Suprapubic skin (tissue), 4 donors: ENCODE results near the gene PSMC6. TPM values are rescaled to one million over a fixed set of nuclear protein-coding genes. Genes with fewer than 3 reads are reported as not detected.
"Not testable (repeated sequence)": the region's sequence is repeated elsewhere in the genome, so short reads cannot be mapped to it uniquely, and the experiment has no call there.

Source experiments
- DNase-seq, 2 donors: peaks; one replicate each; pipeline ENCODE4 v3.0.0-alpha.2; 2019; ENCODE audit warnings: low spot score in 2 of 2
- H3K27ac ChIP-seq: fragments of 200-600 bp; sonication (generic); one replicate; pipeline ENCODE4 v1.5.1; 2019
- H3K27me3 ChIP-seq: fragments of 200-600 bp; sonication (generic); one replicate; pipeline ENCODE4 v1.5.1; 2019
- H3K36me3 ChIP-seq: fragments of 200-600 bp; sonication (generic); one replicate; pipeline ENCODE4 v1.5.1; 2019
- H3K4me1 ChIP-seq: fragments of 200-600 bp; sonication (generic); one replicate; pipeline ENCODE4 v1.5.1; 2019
- H3K4me3 ChIP-seq: fragments of 200-600 bp; sonication (generic); one replicate; pipeline ENCODE4 v1.5.1; 2019; ENCODE audit warnings: mild to moderate bottlenecking
- H3K9me3 ChIP-seq: fragments of 200-600 bp; sonication (generic); one replicate; pipeline ENCODE4 v1.5.1; 2019
- CTCF ChIP-seq, 2 donors: fragments of 200-600 bp in 1 of 2; fragments of 450-650 bp in 1 of 2; sonication (generic) in 1 of 2; IDR thresholded peaks; one replicate each; pipeline ENCODE4 v1.5.1; 2016 to 2019; ENCODE audit warnings: antibody characterized with exemption in 2 of 2, mild to moderate bottlenecking in 1 of 2, moderate library complexity in 1 of 2
- EP300 ChIP-seq: sonication (generic); formaldehyde crosslinking; IDR thresholded peaks from one replicate; pipeline ENCODE4 v1.6.1; 2017; ENCODE audit warnings: antibody characterized with exemption
- POLR2A ChIP-seq, 2 donors: fragments of 450-650 bp; IDR thresholded peaks; one replicate each; pipeline ENCODE4 v1.6.1; 2017; ENCODE audit warnings: antibody characterized with exemption in 2 of 2, mild to moderate bottlenecking in 2 of 2, moderate library complexity in 2 of 2
- POLR2AphosphoS5 ChIP-seq, 3 donors: sonication (generic); formaldehyde crosslinking; IDR thresholded peaks; one replicate each; pipeline ENCODE4 v1.6.1; 2017; ENCODE audit warnings: antibody characterized with exemption in 3 of 3
- WGBS: methylation state at CpG from one replicate; pipeline ENCODE4 v1.1.5; 2018; 5-methylcytosine and 5-hydroxymethylcytosine counted together
- total RNA-seq, 4 donors: library from RNA; depleted of rRNA; stranded (reverse); fragments of >200 nt; gene quantifications; one replicate each; pipeline ENCODE4 v1.1.0, GENCODE V29; 2016

The PSMC6 gene
- total RNA-seq, 4 donors from 2014 or later = 53.8 to 78.1 (median 67.1) TPM

GRCh38 chr14:52748647-52749292 lies 41.8 kb downstream of the PSMC6 start:
- no peak overlapping the region for H3K27ac ChIP-seq
- H3K4me3 ChIP-seq = no peak overlapping the region
- 94% methylated on average over 8 of the region's 8 CpGs for WGBS
- H3K27me3 ChIP-seq = no peaks in the 10 kb centered on the region
- TF ChIP-seq POLR2AphosphoS5 (IDR thresholded peaks at IDR 0.05) (no peak), CTCF (IDR thresholded peaks at IDR 0.05) (no peak), EP300 (no peak), POLR2A (IDR thresholded peaks at IDR 0.05) (no peak)
- no peaks in the 10 kb centered on the region for H3K9me3 ChIP-seq
- H3K36me3 ChIP-seq = peaks cover 49% of the 10 kb centered on the region
- no peak for DNase-seq
- no peaks in the 10 kb centered on the region for H3K4me1 ChIP-seq

DNA sequence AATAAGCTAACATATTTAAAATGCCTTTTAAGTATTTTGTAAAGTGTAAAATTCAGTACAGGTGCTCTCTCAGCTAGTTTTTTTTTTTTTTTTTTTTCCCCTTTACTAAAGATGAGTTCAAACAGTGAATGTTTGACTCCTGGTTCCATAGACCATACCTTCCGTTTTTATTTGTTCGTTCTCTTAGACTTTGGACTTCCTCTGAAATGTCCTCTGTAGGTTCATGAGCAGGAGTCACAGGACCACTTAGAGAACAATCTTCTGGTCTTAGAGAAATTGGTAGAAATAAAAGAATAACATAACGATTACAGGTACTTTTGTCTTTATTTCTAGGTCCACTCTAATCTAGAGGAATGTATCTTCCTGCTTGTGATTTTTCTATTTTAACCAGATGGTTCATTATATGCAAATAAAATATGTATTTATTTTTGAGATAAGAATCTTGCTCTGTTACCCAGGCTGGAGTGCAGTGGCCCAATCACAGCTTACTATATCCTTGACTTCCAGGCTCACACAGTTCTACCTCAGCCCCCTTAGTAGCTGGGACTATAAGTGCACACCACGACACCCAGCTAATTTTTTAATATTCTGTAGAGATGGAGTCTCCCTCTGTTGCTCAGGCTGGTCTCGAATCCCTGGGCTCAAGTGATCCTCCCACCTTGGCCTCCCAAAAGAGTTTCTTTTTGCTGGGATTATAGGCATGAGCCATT lies 48.8 kb downstream of the PSMC6 start:
- WGBS = 94% methylated on average over 5 of the region's 5 CpGs
- no peaks in the 10 kb centered on the region for H3K9me3 ChIP-seq
- no peak for DNase-seq
- H3K36me3 ChIP-seq = peaks cover 36% of the 10 kb centered on the region
- H3K4me3 ChIP-seq = no peak overlapping the region
- no peaks in the 10 kb centered on the region for H3K4me1 ChIP-seq
- no peak overlapping the region for H3K27ac ChIP-seq
- no peaks in the 10 kb centered on the region for H3K27me3 ChIP-seq
- TF ChIP-seq CTCF (IDR thresholded peaks at IDR 0.05) (no peak), POLR2A (IDR thresholded peaks at IDR 0.05) (no peak), EP300 (no peak)

GRCh38 chr14:52759145-52759544 lies 52.1 kb downstream of the PSMC6 start:
- Histone ChIP-seq H3K9me3 (no peaks in the 10 kb centered on the region), H3K4me3 (no peak overlapping the region), H3K4me1 (no peaks in the 10 kb centered on the region), H3K36me3 (peaks cover 40% of the 10 kb centered on the region), H3K27ac (no peak overlapping the region), H3K27me3 (no peaks in the 10 kb centered on the region)
- DNase-seq = no peak
- 100% methylated on average over 1 of the region's 1 CpG for WGBS
- TF ChIP-seq POLR2AphosphoS5 (IDR thresholded peaks at IDR 0.05) (no peak), CTCF (IDR thresholded peaks at IDR 0.05) (no peak), EP300 (no peak), POLR2A (IDR thresholded peaks at IDR 0.05) (no peak)

GRCh38 chr14:52762923-52763322 lies 55.9 kb downstream of the PSMC6 start:
- not testable (repeated sequence) for H3K27me3 ChIP-seq, H3K4me3 ChIP-seq, H3K27ac ChIP-seq, DNase-seq, H3K9me3 ChIP-seq, H3K4me1 ChIP-seq
- WGBS = 93% methylated on average over 4 of the region's 4 CpGs
- peaks cover 57% of the 10 kb centered on the region for H3K36me3 ChIP-seq

DNA sequence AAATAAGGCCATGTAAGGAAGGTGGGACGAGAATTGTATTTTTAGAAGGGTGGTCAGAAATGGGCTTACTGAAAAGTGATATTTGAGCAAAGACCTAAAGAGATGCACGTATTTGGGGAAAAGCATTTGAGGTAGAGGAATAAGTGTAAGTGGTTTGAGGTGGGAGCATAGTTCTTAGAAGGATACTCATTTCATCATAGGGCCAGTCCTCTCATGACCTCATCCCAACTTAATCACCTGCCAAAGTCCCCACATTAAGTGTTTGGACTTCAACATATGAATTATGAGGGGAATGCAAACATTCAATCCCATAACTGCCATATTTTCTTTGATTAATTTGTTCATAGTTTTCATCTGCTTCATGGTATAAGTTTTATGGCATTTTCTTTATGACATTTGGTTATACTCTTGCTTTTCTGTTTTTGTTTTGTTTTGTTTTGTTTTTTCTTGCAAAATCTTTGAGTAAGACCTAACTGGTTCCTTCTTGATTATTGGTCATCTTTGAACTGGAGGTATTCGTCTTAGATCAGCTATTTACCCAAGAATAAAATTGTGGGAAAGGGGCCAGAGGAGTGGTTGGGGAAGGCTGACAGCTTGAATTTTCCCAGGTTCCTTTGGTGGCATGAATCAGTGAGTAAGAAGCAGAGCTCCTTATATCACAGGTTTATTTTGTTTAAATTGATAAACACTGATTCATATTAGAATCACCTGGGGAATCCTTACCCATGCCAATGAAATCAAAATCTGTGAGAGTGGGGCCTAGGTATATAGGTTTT lies 60.2 kb downstream of the PSMC6 start:
- no peak for DNase-seq
- Histone ChIP-seq H3K27ac (no peak overlapping the region), H3K27me3 (no peaks in the 10 kb centered on the region), H3K4me1 (no peaks in the 10 kb centered on the region), H3K9me3 (no peaks in the 10 kb centered on the region), H3K4me3 (no peak overlapping the region), H3K36me3 (peaks cover 56% of the 10 kb centered on the region)
- 94% methylated on average over 3 of the region's 3 CpGs for WGBS
- TF ChIP-seq EP300 (no peak), POLR2A (IDR thresholded peaks at IDR 0.05) (no peak), POLR2AphosphoS5 (IDR thresholded peaks at IDR 0.05) (no peak)

- no peak overlapping the region for H3K4me3 ChIP-seq
- peaks cover 57% of the 10 kb centered on the region for H3K36me3 ChIP-seq
- no peak for DNase-seq
- no peaks in the 10 kb centered on the region for H3K4me1 ChIP-seq
- no peaks in the 10 kb centered on the region for H3K9me3 ChIP-seq
- no peak for TF ChIP-seq POLR2AphosphoS5 (IDR thresholded peaks at IDR 0.05)
- no peak for TF ChIP-seq CTCF (IDR thresholded peaks at IDR 0.05)
- no peak for TF ChIP-seq EP300
- TF ChIP-seq POLR2A (IDR thresholded peaks at IDR 0.05) = no peak
- no peaks in the 10 kb centered on the region for H3K27me3 ChIP-seq
- no peak overlapping the region for H3K27ac ChIP-seq
Measured at GRCh38 chr14:52769887-52770286, 62.9 kb downstream of the PSMC6 start.
